SH-SY5Y (cell line): ENCODE measurements around the gene CABP4.

Experiments used
- GATA2 ChIP-seq: IDR thresholded peaks from 2 replicates; pipeline ENCODE4 v1.6.1; 2011; ENCODE audit warnings: mild to moderate bottlenecking, low read depth, low read length
- GATA3 ChIP-seq: IDR thresholded peaks from 2 replicates; pipeline ENCODE4 v1.6.1; 2011; ENCODE audit warnings: low read depth, mild to moderate bottlenecking, low read length, moderate library complexity

DNA sequence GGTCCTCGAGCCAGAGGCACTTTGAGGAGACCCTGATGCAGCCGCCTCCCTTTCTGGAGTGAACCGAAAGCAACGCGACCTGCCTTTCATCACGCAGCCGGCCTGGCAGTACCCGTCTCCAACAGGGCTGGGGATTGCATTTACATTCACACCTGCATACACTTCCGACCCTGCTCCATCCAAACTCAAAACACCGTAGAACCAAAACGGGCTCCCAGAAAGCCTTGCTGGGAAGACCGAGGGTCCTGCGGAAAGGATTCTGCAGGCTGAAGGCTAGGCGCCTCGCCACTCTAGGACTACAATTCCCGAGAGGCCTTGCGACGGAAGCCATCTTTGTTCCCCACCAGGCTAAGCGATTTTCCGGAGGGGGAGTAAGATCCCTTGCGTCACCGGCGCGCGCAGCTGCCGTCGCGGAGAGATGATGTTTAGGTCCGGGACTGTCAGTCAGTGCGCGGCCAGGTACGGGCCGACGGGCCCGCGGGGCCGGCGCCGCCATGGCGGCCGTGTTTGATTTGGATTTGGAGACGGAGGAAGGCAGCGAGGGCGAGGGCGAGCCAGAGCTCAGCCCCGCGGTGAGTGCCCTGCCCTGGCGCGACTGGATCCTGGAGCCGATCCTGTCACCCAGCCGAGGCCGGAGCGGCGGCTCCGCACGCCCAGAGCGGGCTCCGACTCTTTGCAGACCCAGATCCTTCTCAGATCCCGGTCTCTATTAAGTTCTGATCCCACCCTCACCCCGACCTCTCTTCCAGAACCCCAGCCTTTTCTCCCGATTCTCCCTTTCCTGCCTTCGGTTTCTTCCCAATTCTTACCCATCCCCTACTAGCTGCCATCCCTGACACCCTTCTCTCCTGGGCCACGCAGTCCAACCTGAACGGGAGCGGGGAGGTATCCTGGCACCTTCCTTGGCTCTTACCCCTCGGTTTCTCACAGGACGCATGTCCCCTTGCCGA is 26.8 kb upstream of the CABP4 start, which contains the start of gene RPS6KB2:
- TF ChIP-seq GATA2 (no peak; the same call in 1 of the 2 replicates), GATA3 (no peak)
